CD4-positive, alpha-beta T cell treated with Interleukin-21 for 1 hour (primary cell): ENCODE measurements around the gene ENOPH1.
"Not testable (repeated sequence)": the region's sequence is repeated elsewhere in the genome, so short reads cannot be mapped to it uniquely, and the experiment has no call there.

ENCODE experiments used
- DNase-seq: peaks from one replicate; pipeline ENCODE4 v3.0.0-alpha.2; 2020

ENOPH1 gene

DNA sequence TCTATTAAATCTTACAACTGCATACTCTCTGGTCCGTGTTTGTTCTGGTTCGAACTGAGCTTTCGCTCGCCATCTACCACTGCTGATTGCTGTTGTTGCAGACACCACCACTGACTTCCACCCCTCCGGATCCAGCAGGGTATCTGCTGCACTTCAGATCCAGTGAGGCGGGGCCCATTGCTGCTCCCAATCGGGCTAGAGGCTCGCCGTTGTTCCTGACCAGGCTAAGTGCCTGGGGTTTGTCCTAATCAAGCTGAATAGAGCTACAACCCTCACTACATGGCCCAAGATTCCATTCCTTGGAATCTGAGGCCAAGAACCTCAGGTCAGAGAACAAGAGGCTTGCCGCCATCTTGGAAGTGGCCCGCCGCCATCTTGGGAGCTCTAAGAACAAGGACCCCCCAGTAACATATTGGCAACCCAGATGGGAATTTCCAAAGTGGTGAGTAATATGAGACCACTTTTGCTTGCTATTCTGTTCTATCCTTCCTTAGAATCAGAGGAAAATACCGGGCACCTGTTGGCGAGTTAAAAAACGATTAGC lies 43.3 kb downstream of the ENOPH1 start:
- no peak for DNase-seq

DNA sequence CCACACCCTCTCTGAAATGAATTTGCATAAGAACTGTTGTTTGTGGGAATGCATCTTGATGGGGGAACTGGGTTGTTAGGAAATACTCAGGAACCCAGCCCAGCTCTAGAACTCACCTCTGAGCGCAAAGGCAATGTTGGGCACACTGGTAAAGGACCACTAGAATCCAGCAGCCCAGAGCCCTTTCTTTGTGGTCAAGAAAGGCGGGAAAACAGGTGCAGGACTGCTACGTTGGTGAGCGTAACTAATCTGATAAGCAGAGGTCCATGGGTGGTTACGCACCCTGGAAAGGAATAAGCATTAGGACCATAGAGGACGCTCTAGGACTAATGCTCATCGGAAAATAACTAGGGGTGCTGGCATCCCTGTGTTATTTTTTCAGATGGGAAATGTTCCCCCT lies 45.5 kb downstream of the ENOPH1 start:
- not testable (repeated sequence) for DNase-seq

DNA sequence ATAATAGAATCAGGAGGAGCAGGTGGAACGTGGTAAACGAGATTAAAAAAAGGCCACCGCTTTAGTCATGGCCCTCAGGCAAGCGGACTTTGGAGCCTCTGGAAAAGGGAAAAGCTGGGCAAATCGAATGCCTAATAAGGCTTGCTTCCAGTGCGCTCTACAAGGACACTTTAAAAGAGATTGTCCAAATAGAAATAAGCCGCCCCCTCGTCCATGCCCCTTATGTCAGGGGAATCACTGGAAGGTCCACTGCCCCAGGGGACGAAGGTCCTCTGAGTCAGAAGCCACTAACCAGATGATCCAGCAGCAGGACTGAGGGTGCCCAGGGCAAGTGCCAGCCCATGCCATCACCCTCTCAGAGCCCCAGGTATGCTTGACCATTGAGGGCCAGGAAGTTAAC lies 47.1 kb downstream of the ENOPH1 start:
- DNase-seq, result not testable (repeated sequence)

DNA sequence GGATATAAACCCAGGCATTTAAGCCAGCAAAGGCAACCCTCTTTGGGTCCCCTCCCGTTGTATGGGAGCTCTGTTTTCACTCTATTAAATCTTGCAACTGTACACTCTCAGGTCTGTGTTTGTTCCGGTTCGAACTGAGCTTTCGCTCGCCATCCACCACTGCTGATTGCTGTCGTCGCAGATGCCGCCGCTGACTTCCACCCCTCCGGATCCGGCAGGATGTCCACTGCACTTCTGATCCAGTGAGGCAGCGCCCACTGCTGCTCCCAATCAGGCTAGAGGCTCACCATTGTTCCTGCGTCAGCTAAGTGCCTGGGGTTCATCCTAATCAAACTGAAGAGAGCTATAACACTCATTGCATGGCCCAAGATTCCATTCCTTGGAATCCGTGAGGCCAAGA lies 49.2 kb downstream of the ENOPH1 start:
- DNase-seq, result no peak

DNA sequence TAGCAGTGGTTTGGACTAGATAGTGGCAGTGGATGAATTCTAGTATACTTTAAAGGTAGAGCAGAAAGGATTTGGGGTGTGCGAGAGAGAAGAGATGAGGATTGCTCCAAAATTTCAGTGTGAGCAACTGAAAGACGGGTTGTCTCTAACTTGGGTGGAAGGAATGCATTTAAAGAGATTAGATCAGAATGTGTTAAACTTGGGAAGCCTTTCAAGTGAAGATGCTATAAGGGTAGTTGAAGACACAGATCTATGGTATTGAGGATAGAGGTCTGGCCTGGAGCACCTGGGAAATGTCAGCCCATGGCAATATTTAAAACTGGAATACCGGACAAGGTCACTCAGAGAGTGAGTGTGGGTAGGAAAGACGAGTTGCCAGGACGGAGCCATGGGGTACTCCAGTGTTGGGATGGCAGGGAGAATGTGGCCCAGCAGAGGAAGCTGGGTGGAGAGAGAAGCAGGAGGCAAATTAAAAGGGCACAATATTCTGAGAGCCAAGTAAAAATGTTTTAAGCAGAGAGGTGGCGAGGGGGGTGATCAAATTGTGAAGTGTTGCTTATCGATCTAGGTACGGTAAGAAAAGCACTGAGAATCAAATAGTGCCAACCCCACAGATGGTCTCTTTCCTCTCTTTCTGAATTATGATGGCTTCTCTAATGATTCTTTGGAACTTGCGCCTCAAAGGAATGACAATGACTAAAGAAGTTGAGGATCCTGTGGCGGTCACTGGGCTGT lies 50.5 kb downstream of the ENOPH1 start:
- DNase-seq, result no peak

DNA sequence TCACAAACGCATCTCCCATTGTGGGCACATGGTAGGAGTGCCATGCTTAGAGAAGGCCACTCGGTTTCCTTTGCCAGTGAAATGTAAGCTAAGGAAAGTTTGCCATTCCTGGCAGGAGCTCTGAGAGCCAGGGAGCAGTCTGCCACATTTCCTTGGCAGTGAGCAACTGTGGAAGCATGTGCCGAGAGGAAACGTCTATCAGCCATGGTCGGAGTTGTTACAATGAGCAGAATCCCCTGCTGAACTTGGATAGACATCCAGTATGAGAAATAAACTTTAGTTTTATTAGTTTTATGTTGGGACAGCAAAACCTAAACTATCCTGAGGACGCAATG lies 51.1 kb downstream of the ENOPH1 start:
- no peak for DNase-seq

DNA sequence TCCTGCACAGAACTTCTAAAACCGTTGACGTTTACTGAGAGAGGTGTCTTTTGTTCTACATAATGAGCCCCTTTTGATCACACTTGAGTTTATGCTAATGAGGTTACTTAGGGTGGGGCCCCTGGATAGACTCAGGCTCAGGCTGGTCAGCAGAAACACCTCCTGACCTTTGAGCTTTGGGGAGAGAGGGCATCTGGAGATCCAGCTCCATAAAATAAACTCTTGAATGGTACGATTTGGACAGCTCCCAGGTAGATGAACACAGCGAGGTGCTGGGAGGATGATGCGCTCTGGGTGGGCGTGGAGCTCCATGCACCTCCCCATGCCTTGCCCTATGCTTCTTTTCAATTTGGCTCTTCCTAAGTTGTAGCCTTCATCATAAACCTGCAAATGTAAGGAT lies 52.0 kb downstream of the ENOPH1 start:
- no peak for DNase-seq

DNA sequence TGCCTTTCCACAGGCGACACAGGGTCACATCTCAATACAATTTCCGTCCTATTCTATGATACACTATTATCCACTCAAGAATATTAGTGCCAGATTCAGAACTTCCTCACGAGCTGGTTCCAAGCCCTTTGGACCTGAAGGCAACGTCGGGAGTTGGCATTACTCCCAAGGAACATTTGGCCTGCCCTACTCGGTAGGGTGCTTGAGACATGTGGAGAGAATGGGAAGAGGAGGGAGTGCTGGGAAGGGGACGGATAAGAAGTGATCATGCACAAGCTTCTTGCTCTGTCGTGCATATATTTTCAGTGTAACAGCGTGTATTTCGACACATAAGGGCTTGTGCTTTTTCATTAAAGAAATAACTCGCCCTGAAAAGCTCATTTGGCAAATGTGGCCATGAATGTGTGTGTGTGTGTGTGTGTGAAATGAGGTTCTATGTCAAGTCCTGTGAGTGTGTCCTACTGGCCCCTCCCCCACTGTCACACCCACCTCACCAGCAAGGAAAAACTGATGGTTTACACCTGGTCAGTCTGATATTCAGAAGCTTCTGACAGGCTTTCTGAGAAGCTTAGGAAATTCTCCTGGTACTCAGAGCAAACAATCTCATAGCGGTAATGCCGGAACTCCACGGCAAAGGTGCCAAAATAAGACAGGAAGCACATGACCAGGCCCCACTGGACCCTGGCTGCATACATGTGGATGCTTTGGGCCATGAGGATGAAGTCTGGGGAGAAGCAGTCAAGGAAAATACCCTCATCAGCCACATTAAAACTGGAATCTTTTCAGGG lies 54.8 kb downstream of the ENOPH1 start:
- no peak for DNase-seq

DNA sequence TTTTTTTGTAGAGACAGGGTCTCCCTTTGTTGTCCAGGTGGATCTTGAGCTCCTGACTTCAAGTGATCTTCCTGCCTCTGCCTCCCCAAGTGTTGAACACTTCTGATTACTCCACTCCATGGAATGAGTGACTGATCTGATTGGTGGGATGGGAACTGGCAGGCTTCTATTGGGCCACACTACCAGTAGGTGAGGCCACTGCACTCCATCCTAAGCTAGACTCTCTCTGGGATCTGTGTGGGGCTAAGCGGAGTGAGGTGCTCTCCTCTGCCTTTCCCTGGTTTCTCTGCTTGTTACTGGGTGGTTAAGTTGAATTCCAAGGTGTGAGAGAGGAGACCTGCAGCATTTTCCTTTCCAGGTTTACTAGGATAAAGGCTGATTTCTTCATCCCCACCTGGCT lies 58.7 kb downstream of the ENOPH1 start:
- DNase-seq, result no peak

DNA sequence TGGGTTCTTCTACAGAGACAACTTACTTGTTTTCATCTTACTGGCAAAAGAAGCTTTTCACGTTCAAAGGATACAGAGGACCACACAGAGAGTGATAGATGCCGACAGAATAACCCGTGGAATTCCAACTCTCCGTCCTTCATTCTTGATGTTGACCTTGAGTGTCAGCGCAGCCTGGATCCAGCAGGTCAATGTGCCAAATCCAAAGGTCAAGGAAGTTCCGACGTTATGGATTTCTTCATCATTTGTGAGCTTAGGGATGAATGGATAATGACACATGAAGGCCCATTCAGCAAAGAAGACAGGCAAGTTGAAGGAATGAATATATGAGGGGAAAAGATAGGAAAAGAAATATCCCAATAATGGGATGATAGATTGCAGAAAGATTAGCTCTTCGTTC lies 59.6 kb downstream of the ENOPH1 start:
- no peak for DNase-seq

DNA sequence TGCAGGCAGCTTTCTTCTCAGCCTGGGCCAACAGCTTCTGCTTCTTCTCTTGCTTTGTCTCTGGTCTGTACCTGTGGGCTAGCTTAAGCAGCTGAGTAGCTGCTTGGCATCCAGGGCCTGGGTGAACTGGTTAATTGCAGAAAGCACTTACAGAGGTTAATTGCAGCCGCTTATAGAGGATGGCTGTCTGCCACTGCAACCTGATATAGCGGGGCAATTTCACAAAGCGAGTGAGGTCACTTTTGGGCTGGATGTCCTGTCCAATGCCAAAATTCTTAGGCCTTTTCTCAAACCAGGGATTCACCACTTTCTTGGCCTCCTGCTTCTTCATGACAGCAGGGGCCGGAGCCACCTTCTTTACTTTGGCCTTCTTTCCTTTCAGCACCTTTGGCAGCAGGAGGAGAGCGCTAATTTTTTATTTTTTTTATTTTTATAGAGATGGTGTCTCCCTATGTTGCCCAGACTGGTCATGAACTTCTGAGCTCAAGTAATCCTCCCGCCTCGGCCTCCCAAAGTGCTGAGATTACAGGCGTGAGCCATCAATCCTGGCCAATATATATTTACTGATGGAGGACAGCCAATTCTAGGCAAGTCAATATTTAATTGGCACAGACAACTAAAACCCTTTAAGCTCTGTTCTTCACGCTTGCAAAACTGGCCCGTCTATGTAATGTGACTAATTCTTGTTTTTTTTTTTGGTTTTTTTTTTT lies 61.0 kb downstream of the ENOPH1 start:
- no peak for DNase-seq

DNA sequence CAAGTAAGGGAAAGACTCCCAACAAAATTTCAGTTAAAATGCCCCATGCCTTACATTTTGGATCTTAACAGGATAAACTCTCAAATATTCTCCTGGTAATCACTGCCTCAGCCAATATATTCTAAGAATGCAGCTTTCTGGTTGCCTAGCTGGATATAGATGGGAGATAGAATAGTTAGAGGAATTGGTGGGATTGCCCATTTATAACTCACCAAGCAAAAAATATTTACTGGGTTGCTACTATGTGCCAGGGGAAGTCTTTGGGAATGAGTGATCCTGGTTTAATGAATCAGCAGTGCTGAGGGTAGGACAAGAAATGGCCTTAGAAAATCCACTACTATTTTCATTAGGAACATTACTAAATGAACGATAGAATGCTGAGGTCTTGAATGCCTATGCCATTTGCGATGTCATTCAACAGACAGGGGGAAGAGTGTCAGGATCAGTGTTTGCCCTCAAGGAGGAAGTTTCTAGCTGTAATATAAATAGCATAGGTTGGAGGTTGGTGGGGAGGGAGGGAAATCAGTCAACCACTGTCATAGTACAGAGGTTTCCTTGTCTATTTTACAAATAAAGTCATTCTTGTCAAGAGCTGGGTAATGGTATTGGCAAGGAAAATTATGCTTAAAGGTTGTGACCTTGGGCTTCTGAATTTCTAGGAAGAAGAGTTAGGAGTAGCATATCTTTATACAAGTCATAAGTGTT lies 63.5 kb downstream of the ENOPH1 start:
- DNase-seq, result no peak

DNA sequence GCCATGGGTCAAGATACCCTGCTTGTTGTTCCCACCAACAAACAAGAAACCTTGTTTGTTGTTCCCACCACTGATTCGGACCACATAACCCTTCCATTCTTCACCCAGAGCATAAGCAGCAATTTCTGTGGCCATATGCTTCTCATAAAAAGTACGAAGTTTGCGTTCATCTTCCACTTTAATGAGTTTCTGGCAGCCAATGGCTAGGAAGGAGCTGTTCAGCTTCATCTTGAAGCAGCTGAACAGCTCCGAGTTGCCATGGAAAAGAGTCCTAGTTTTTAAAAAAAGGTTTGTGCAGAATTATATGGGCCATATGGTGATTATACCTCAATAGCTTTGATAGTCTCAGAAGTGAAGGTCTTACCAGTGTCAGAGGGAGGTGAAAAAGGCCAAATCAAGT lies 65.3 kb downstream of the ENOPH1 start:
- DNase-seq, result no peak

DNA sequence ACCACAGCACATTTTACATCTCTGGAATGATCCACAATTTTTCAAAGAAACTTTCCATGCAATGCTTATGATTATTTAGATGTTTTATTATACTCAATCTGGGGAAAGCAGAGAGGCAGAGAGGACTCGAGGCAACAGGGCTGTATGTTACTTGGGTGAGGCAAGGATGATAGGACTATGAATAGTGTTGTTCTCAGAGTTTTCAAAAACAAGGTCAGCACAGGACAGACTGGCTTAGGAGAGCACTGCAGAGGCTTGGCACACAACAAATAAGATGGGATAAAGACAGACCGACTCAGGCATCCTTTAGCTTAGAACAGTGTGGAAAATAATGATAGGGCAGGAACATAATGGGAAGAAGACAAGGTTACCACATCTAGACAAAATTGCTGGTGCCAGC lies 66.0 kb downstream of the ENOPH1 start:
- no peak for DNase-seq

DNA sequence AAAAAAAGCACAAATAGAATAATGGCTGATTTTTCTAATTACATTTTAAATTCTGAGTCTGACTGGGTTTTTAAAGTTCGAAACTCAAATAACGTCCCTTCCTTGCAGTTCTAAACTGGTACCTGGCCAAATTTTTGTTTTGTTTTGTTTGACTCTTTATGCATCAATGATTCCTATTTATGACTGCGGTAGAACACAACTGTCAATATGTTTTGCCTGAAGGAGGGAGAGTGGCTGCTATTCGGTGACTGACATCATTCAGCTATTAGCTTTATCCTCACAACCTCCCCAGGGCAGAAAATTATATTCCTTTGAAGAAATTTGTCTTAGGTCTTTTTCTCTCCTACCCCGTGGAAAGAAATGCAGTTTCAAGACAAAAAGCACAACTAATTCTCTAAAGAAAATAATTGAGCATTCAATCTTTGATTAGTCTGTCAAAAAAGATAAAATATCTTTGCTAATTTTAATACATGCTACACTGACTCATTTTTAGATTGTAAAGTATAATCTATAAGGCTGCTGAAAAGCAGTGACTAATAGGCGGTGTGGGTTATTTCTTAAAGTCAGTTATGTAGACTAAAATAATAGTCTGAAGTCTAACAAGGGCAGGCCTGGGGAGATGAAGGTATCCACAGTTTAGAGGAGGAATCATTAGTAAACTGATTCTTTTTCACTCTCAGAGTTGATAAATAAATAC lies 69.5 kb downstream of the ENOPH1 start:
- DNase-seq, result no peak

DNA sequence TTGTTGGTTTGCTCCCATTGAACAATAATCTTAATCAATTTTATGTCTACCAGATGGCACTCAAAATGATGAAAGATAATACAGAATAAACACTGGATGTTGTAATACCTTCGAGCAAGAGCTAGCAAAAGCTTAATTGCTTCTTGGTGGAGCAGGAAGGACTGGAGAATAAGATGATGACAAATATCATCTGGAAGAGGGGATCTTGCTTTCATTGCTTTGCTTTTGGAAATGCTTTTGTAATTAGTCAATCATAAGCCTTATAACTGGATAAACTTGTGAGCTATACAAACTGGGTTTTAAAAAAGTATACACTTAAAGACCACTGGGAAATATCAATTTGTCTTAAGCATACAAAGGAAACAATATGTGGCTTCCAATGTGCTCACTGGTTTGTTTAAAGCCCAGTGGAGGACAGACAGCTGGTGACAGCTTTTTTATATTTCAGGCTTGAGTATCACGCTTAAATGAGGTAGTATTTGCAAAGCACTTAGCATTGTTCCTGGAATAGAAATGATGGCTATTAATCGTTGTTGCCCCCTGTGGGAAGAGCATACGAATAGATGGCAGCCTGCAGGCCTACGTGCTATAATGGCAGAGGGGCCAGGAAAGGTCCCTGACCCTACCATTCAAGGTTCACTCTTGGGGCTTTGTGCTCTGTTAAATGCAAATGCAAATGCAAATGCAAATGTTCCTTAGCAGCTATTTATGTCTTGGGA lies 70.2 kb downstream of the ENOPH1 start:
- no peak for DNase-seq

DNA sequence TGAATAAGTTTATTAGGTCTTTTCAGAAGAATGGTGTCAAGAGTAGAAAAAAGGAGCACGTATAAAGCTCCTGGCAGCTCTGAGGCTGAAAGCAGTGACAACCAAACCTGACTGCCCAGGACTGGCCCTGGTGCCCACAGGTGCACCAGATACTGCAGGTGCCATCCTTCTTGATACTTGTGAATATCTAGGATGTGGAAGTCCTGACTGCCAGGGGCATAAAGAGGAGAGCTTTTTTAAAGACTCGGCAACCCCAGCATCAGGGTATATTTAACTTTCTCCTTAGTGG lies 70.7 kb downstream of the ENOPH1 start:
- no peak for DNase-seq

DNA sequence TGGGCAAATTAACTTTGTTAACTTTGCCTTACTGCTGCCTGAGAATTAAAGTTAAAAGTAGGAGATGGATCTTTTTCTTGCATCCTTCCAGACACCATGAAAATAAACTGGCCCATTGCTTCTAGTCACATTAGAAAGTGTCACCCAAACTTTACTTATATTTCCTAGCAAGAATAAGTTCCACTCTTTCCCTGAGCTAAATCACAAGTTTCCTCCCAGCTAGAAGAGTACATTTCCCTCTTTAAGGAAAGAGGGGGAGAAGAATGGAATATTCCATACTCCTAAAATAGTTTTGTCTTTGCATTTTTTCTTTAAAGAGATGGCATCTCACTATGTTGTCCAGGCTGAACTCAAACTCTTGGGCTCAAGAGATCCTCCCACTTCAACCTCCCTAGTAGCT lies 77.6 kb downstream of the ENOPH1 start:
- DNase-seq, result no peak

DNA sequence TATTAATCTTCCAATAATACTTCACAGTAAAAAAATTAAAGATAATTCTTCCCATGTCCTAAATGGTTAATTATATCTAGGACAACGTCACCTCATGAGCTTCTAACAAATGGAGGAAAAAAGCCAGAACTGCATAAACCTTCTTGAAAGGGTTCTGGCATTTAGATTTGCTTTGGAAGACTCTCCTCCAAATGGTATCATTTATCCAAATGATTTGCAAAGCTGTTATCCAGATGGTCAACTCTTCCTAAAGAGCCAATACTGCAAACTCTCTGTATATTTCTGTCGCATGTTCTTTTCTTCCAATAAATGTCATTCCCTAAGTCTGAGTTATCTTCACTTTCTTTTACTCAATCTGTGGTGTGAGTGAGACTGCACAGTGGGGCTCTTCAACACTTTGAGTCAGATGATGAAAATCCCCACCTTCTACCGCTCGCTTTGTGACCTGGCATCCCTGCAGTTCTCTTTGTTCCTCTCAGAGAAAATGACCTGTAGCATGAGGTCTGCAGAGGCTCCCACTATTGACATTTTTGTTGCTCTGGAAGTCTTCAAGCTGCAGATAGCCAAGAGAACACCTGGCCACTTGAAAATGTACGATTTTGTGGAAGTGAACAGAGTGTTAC lies 78.5 kb downstream of the ENOPH1 start:
- no peak for DNase-seq

DNA sequence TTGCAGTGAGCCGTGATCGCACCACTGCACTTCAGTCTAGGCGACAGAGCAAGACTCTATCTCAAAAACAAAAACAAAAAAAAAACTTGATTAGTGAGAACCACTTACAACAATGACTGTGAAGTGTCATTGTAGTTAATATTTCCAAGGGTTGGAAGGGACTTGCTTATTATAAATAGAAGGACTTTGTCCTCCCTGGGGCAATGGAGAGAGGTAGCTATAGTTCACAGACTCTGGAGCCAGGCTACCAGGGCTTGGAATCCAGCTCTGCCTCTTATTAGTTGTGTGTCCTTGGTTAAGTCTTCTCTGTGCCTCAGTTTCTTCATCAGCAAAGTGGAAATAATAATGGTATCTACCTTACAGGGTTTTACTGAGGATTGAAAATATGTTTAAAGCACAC lies 79.8 kb downstream of the ENOPH1 start:
- no peak for DNase-seq
